ENCODE data around the gene TDRD12.
"Not testable (repeated sequence)": the region's sequence is repeated elsewhere in the genome, so short reads cannot be mapped to it uniquely, and the experiment has no call there.

The TDRD12 gene

DNA sequence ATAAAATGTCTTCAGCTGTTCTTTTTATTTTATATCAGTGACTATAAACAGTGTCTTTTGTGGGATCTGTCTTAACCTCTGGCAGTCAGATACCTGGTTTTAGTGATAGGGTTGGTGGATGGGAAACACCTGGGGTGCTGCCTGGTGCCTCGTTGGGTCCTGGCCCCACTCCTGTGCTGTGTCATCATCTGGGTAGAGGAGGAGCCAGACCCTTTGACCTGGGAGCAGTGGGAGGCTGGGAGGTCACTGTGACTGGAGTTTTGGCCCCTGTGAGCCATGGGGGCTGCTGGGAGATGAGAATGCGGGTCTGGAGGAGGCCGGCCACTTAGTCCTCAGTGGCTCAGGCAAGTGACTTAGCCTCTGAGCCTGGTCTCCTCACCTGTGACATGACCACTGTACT lies 29.4 kb downstream of the TDRD12 start:
- no peak for DNase-seq

DNA sequence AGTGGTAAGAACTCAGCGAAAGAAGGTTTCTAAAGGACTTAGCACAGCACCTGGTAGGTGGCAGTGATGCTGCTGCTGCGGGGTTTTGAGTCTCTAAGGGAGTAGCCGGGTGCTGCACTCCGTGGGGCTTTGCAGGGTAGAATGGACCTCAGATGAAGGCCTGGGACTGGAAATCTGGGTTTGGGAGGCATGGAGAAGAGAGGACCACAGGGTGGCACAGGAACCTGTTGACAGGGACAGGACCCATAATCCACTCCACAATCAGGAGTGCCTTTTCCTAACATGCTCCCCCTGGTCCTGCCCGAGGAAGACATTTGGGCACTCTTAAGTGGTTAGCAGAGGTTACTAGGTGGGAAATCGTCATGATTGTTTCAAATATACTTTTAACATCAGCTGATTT lies 29.8 kb downstream of the TDRD12 start:
- no peak for DNase-seq

DNA sequence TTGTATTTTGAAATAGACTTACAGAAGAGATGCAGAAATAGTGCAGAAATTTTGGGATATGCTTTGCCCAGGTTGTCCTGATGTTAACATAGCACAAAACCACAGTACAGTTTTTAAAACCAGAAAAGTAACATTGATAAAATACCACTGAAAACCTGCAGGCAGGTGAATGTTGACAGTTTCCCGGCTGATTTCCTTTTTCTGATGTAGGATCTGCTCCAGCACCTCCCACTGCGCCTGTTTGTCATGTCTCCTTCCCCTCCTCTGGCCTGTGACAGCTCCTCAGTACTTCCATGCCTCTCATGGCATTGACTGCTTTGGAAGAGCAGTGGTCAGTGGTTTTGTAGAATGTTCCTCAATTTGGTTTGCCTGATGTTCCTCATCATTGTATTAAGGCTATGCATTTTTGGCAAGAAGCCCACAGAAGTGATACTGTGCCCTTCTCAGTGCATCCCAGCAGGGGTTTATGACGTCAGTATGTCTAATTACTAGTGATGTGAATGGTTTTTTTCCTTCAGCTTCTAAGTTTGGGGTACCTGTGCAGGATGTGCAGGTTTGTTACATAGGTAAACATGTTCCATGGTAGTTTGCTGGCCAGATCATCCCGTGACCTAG lies 31.0 kb downstream of the TDRD12 start:
- peak; percentile 37 for DNase-seq

DNA sequence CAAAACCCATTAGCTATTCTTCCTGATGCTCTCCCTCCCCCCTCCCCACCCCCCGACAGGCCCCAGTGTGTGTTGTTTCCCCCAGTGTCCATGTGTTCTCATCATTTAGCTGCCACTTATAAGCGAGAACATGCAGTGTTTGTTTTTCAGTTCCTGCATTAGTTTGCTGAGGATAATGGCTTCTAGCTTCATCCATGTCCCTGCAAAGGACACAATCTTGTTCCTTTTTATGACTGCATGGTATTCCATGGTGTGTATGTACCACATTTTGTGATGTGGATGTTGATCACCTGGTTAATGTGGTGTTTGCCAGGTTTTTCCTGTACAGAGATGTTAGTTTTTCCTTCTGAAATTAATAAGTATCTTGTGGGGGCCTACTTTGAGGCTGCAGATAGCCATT lies 31.5 kb downstream of the TDRD12 start:
- DNase-seq, result no peak

DNA sequence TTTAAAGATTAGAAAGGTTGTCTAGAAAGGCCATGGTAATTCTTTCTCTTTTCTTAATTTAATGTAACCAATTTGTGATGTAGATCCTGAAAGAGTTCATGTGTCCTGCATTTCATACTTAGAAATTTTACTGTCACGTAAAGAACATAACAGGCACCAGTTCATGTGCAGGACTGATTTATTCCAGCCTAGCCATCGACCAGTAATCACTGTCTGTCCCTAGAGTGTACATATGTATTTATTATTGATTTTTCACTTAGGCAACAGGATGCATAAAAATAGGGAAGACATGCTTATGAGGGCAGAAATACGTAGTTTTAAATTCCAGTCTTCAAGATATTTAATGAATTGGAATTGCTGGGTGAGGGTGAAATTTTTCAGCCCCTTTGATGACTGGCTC lies 37.6 kb downstream of the TDRD12 start:
- no peak for DNase-seq

DNA sequence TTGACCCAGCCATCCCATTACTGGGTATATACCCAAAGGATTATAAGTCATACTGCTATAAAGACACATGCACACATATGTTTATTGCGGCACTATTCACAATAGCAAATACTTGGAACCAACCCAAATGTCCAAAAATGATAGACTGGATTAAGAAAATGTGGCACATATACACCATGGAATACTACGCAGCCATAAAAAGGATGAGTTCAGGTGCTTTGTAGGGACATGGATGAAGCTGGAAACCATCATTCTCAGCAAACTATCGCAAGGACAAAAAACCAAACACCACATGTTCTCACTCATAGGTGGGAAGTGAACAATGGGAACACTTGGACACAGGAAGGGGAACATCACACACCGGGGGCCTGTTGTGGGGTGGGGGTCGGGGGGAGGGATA lies 45.8 kb downstream of the TDRD12 start:
- DNase-seq, result not testable (repeated sequence)

DNA sequence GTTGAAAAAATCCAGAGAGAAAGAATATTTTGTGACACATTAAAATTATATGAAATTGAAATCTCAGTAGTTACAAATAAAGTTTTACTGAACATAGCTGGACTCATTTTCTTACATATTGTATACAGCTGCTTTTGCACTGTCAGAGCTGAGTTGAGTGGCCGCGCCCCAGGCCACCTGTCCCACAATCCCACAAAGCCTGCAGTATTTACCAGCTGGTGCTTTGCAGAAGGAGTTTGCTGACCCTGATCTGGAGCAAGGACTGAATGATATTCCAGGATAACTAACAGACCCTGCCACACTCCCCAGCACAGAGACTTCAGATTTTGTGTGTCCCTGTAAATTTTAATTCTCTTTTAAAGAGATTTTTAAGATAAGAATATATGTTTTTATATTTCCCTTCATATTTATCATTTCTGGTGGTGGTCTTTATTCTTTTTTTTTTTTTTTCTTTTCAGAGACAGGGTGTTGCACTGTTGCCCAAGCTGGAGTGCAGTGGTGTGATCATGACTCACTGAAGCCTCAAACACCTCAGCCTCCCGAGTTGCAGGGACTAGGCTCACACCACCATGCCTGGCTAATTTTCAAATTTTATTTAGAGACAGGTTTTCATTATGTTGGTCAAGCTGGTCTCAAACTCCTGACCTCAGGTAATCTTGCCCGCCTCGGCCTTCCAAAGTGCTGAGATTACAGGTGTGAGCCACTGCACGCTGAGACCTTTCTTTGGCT lies 48.5 kb downstream of the TDRD12 start:
- no peak for DNase-seq

DNA sequence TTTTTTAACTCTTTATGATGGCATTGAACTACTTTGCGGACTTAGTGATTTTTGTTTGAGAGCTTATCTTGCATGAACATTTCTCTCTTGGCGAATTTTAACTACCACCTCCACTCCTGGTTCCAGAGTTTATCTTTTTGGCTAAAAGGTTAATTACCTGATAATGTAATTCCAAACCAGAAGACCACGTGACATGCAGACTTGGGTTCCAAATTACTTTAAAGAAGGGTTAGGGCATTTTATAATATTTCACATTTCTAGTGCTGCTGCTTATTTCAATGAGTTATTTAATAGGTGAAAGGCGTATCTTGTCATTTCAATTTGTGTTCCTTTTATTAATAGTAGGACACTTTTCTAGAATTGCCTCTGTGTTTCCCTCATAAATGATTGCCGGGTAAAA lies 52.0 kb downstream of the TDRD12 start:
- DNase-seq, result no peak

DNA sequence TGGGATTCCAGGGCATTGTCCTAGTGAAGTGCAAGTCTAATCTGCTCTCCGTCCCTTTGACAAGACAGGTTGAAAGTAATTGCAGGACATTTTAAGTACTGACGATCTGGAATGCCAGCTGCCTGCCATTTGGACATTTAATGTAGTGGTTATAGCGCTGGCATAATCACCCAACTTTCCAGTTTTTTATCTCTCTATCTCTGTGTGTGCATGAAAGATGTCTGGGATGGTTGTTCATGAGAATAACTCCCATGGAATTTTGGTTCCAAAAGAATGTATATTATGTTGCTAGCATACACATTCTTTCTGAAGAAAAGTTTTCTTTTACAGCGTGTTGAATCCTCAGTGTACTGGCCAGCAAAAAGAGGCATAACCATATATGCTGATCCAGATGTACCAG lies 53.6 kb downstream of the TDRD12 start:
- DNase-seq, result no peak

DNA sequence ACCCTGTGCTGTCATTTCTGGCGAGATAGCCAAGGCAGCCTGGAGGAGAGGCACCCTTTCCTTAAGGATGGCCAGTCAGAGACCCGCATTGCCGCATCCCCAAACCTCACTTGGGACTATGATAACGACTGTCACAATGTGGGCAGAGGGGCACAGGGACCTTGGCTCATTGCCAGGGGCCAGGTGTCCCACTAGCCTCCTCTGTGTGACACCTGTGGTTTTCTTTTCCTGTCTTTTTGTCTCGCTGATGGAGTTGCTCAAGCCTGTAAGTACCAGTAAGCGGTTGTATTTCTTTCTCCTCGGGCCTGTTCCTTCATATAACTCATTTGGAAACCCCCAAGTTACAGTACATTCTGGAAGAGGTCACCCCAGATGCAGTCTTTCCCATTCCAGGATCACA lies 59.5 kb downstream of the TDRD12 start:
- DNase-seq, result no peak

DNA sequence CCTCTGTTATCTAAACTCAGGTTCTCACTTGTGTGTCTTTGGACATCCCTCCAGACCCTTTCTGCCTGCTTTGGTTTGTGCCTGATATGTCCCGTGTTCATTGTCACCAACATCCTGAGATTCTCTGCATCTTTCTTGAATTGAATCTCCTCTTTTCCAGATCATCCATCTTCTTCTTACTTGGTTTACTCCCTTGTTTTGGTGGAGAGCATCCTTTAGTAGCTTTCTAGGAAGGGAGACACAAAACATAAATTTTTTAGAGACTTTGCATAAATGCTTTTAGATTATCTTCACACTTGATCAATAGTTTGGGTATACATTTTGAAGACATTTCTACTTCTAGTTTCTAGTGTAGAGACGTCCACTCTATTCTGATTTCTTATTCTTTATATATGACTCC lies 61.7 kb downstream of the TDRD12 start:
- no peak for DNase-seq

DNA sequence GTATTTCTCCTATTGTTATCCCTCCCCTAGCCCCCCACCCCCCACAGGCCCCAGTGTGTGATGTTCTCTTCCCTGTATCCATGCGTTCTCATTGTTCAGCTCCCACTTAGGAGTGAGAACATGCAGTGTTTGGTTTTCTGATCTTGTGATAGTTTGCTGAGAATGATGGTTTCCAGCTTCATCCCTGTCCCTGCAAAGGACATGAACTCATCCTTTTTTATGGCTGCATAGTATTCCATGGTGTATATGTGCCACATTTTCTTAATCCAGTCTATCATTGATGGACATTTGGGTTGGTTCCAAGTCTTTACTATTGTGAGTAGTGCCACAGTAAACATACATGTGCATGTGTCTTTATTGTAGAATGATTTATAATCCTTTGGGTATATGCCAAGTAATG lies 62.5 kb downstream of the TDRD12 start:
- DNase-seq, result not testable (repeated sequence)

DNA sequence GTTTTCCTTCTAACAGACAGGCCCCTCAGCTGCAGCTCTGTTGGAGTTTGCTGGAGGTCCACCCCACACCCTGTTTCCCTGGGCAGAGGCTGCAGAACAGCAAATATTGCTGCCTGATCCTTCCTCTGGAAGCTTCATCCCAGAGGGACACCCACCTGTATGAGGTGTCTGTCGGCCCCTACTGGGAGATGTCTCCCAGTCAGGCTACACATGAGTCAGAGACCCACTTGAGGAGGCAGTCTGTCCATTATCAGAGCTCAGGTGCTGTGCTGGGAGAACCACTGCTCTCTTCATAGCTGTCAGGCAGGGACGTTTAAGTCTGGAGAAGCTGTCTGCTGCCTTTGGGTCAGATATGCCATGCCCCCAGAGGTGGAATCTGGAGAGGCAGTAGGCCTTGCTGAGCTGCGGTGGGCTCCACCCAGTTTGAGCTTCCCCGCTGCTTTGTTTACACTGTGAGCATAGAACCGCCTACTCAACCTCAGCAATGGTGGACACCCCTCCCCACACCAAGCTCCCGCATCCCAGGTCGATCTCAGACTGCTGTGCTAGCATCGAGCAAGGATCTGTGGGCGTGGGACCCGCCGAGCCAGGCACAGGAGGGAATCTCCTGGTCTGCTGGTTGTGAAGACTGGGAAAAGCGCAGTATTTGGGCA lies 67.7 kb downstream of the TDRD12 start:
- not testable (repeated sequence) for DNase-seq

DNA sequence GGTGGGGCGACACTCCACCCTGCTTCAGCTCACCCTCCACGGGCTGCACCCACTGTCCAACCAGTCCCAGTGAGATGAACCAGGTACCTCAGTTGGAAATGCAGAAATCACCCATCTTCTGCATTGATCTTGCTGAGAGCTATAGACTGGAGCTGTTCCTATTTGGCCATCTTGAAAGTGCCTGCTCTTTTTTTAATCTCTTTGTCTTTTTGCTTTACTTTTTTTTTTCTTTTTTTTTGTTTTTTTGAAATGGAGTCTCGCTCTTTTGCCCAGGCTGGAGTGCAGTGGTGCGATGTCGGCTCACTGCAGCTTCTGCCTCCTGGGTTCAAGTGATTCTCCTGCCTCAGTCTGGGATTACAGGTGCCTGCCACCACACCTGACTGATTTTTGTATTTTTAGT lies 68.3 kb downstream of the TDRD12 start:
- DNase-seq, result not testable (repeated sequence)

DNA sequence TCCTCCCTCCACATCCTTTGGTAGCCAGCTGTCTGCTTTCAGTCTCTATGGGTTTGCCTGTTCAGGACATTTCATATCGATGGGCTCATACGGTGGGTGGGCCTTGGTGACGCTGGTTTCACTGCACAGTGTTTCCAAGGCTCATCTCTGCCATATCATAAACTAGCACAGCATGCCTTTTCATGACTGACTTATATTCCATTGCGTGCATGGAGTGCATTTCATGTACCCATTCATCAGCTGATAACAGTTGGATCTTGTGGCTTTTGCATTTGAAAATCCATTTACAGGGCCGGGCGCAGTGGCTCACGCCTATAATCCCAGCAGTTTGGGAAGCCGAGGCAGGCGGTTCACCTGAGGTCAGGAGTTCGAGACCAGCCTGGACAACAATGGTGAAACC lies 69.9 kb downstream of the TDRD12 start:
- DNase-seq, result no peak

DNA sequence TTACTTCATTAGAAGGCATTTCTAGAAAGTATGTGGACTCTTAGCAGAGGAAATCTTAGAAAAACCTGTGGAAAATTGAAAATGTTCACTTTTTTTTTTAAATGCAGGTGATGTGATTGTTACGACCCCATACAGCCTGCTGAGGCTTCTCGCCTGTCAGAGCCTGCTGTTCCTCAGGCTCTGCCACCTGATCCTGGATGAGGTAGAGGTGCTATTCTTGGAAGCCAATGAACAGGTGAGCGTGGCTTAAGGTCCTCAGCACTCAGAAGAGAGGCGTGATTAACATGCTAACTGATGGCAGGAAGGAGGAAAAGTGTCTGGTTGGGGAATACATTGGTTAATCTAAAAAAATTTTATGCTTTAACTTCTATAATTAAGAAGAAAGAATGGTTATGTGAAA lies 78.6 kb downstream of the TDRD12 start:
- peak; percentile 40 for DNase-seq

DNA sequence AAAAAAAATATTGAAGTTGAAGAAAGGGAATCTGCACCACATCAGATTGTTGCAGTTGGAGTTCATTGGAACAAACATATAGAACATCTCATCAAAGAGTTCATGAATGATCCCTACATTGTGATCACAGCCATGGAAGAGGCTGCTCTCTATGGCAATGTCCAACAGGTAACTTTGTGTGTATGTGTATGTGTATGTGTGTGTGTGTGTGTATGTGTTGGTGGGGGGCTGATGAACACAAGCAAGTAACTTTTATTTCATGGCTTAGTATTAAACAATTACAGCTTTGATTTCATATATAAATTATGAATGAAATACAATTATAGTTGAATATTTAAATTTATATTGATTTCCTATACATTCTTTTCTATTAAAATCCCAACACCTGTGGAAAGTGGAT lies 80.6 kb downstream of the TDRD12 start:
- DNase-seq, result no peak

DNA sequence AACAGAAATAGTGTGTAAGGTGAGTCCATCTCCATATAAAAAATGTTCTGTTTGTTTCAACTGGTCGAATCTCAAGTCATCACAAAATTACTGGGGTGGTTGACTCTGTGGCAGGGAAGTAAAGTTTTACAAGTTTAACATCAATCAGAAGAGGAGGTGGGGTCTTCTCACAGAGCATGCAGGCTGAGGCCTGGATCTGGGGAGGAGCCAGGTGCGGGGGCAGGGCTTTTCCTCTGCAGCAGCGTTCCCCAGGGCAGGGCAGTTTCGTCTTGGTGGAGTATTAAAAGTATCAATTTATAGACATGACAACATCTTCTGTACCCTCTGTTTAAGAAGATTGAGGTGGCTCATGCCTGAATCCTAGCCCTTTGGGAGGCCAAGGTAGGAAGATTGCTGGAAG lies 81.2 kb downstream of the TDRD12 start:
- no peak for DNase-seq

DNA sequence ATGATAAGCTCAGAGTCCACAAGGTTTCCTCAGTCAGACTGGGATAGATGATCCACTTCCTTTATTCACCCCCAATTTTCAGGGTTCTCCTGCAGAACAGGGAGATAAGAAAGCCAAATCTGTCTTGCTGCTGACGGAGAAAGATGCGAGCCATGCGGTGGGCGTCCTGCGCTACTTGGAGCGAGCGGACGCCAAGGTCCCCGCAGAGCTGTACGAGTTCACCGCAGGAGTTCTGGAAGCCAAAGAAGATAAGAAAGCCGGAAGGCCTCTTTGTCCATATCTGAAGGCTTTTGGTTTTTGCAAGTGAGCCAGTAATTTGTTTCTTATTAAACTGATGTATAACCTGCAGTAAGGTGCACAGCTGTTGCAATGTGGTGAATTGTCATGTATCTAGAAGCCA lies 83.3 kb downstream of the TDRD12 start:
- DNase-seq, result no peak

DNA sequence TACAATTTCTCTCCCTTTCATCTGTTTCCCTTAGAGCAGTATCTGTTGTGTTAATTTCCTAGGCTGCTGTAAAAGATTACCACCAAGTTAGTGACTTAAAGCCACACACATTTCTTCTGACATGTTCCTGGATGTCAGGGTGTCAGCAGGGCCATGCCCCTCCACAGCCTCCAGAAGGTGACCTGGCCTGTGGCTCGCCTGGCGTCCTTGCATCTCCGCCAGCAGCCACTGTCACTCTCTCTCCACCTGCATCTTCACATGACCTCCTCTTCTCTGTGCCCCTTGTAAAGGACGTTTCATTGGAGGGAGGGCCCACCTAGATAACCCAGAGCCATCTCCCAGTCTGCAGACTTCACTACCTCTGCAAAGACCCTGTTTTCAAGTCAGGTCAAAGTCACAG lies 88.7 kb downstream of the TDRD12 start:
- DNase-seq, result no peak

DNA sequence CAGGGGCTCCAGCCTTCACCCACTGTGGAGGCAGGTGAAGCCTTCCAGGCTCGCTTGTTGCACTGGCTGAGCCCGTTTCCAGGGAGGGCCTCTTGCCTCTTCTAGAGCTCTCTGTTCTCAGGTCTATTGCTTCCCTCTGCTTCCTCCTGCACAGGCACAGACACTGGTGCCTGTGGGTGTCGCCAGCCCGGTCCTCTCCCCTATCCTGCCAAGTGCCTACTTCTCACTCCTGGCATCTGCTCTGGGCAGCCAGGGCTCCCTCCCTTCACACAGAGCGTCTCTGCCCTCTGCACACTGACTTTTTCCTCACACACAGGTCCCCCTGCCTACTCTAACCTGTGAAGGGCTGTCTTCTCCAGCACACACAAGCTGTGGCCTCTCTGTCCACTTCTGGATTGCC lies 89.7 kb downstream of the TDRD12 start:
- DNase-seq, result no peak

DNA sequence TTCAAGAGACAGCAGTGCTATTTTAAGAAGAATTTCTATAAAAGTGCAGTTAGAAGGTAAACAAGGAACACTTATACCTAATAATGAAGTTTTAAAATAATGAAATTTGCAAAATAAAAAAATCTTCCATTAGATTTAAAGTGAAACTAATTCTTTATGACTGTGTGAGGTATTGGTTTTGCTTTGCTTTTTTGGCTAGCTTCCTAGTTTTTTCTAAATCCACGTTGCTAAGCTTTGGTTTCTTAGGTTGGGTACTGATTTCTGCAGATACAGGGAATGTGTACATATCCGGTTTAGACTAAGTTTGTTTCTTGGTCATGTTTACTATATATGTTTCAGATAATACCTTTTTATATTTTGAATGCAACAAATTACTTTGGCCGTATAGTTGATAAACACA lies 90.2 kb downstream of the TDRD12 start:
- no peak for DNase-seq

DNA sequence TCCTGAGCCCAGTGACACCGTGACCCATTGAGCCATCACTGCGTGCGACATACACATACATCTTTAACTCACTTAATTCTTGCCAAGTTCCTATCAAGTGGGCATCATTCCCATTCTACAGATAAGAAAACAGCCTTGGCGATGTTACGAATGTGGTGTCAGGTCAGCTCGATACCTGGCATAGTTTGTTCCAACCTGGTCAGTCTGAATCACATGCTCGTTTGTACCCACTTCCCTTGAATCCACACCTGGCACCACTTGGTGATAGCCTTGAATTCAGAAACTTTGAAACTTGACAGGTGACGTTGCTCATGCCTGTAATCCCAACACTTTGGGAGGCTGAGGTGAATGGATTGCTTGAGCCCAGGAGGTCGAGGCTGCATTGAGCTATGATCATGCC lies 90.9 kb downstream of the TDRD12 start:
- DNase-seq, result no peak

DNA sequence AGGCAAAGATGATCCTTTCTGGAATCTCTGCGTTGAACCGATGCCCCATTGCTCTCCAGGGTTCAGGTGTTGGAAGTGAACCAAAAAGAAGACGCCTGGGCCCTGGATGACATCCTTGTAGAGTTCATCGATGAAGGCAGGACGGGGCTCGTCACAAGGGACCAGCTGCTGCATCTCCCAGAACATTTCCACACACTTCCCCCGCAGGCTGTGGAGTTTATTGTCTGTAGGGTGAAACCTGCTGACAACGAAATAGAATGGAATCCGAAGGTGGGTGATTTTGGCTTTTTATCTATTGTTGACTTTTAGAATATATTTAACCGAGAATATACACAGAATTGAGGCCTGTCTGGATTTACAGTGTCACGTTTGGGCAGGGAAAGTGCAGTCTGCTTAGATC lies 91.6 kb downstream of the TDRD12 start:
- no peak for DNase-seq

DNA sequence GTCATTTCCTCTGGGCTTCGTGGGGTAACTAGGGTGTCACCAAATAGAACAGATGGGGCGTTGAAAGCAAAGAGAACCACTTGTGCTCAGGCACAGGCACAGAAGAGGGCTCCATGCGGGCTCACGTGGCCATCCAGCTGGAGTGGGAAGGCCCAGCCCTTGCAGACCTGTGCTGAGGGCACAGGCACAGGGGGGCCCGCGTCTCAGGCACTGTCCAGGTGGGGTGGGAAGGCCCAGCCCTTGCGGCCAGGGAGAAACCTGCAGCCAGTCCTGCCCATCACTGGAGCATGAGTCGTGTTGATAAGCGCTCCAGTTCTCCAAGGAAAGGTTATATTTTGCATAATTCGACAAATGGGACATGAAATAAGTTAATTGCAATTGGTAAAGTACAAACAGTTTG lies 92.5 kb downstream of the TDRD12 start:
- no peak for DNase-seq

Data from NCI-H345 (cell line).